Osteoblast (primary cell): Measurements from ENCODE around the gene IMPDH1. TPM values are rescaled to one million over a fixed set of nuclear protein-coding genes. Genes with fewer than 3 reads are reported as not detected.

ENCODE experiments used
- DNase-seq: peaks from one replicate; pipeline ENCODE4 v3.0.0; 2011; ENCODE audit warnings: low spot score, mixed read lengths; ENCODE audit not compliant: insufficient read length; ENCODE audit errors: missing footprints
- H2AFZ ChIP-seq: 2 replicates; pipeline ENCODE4 v1.6.0; 2011; ENCODE audit warnings: mild to moderate bottlenecking, low read length
- H3K27ac ChIP-seq: 2 replicates; pipeline ENCODE4 v1.5.1; 2011; ENCODE audit warnings: mild to moderate bottlenecking, low read depth, low read length, moderate library complexity
- H3K27me3 ChIP-seq: 2 replicates; pipeline ENCODE4 v1.6.0; 2012; ENCODE audit warnings: mild to moderate bottlenecking, control low read depth, inconsistent platforms, low read length, moderate library complexity; ENCODE audit not compliant: insufficient read depth
- H3K36me3 ChIP-seq: 2 replicates; pipeline ENCODE4 v1.5.1; 2011; ENCODE audit warnings: mild to moderate bottlenecking, low read length, control low read depth, moderate library complexity; ENCODE audit not compliant: insufficient read depth
- H3K4me1 ChIP-seq: 2 replicates; pipeline ENCODE4 v1.5.1; 2011; ENCODE audit warnings: mild to moderate bottlenecking, low read length, control low read depth, moderate library complexity; ENCODE audit not compliant: insufficient read depth
- H3K4me2 ChIP-seq: 2 replicates; pipeline ENCODE4 v1.6.0; 2011; ENCODE audit warnings: mild to moderate bottlenecking, low read length; ENCODE audit not compliant: insufficient read depth
- H3K4me3 ChIP-seq: fragments of 200-600 bp; sonication (generic); 3 replicates; pipeline ENCODE4 v1.5.1; 2012; ENCODE audit warnings: mild to moderate bottlenecking, low read length, inconsistent platforms; ENCODE audit not compliant: insufficient read depth
- H3K79me2 ChIP-seq: 2 replicates; pipeline ENCODE4 v1.6.0; 2012; ENCODE audit warnings: mild to moderate bottlenecking, low read length, control low read depth, inconsistent platforms; ENCODE audit not compliant: insufficient read depth
- H3K9me3 ChIP-seq: 2 replicates; pipeline ENCODE4 v1.5.1; 2011; ENCODE audit warnings: low read depth, low read length, control low read depth
- H4K20me1 ChIP-seq: 2 replicates; pipeline ENCODE4 v1.6.0; 2012; ENCODE audit warnings: mild to moderate bottlenecking, low read length, control low read depth; ENCODE audit not compliant: insufficient read depth
- total RNA-seq: library from RNA; depleted of rRNA; stranded (reverse); fragments of >200 nt; gene quantifications from 2 replicates; pipeline ENCODE4 v1.2.3, GENCODE V29; 2012
- TF ChIP-seq, protein P1 (sequence below): IDR thresholded peaks from 2 replicates; pipeline ENCODE4 v1.5.1; 2011; ENCODE audit warnings: mild to moderate bottlenecking, low read depth, low read length, moderate library complexity; ENCODE audit errors: extremely low read depth

Gene IMPDH1
- total RNA-seq, 1 donor = 35.8 TPM

DNA sequence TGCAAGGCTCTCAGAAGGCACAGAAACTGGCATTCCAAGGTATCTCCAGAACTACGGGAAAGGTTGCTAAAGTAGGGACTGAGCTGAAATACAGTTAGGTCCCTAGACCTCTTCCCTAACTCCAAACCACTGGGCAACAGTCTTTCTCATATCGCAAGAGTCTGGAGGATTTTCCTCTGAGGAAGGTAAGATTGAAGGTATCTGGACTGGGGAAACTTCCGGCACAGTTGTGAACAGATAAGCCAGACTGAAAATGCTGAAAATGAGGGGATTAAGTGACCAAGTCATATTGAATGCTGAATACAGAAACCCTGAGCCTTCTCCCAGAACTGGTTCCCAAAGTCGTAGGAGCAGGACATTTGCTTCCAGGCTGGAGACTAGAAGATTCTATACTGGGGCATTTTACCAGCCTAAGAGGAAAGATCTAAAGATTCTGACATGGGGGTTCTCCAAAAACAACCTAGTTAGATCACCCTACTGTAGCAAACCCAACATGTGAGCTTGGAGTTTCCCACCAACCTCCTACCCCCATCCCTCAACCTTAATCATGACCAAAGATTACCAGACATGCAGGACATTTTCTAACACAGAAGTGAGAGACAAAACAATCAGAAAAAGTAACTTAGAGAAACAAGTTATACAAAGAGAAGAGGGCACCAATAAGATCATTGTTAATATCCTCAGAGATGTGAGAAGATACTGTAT lies 45.5 kb downstream of the IMPDH1 start:
- TF ChIP-seq, protein P1, sequence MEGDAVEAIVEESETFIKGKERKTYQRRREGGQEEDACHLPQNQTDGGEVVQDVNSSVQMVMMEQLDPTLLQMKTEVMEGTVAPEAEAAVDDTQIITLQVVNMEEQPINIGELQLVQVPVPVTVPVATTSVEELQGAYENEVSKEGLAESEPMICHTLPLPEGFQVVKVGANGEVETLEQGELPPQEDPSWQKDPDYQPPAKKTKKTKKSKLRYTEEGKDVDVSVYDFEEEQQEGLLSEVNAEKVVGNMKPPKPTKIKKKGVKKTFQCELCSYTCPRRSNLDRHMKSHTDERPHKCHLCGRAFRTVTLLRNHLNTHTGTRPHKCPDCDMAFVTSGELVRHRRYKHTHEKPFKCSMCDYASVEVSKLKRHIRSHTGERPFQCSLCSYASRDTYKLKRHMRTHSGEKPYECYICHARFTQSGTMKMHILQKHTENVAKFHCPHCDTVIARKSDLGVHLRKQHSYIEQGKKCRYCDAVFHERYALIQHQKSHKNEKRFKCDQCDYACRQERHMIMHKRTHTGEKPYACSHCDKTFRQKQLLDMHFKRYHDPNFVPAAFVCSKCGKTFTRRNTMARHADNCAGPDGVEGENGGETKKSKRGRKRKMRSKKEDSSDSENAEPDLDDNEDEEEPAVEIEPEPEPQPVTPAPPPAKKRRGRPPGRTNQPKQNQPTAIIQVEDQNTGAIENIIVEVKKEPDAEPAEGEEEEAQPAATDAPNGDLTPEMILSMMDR = no peak
- H3K4me2 ChIP-seq = no peak overlapping the region

DNA sequence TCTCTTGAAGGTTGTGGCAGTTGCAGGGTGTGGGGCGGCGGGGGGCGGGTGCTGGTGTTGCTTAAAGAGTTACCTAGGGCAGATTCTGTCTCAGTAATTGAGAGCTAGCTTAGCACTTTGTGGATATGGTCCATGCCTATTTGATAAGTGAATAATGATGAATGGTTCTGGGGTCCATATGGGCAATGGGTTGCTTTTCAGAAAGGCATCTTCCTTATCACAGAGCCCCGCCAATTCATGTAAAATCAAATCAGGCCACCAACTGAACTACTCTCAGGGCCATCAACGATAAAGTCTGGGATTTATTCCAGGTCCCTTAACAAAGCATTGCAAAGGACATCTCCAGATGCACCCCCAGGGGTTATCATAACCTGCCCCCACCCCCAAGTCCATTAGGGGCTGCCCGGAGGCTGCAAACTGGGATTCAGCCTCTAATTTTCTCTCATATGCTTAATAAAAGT lies 46.5 kb downstream of the IMPDH1 start:
- DNase-seq = no peak

More for the DNA sequence above, 45.5 kb downstream of the IMPDH1 start:
- no peaks in the 10 kb centered on the region for H3K9me3 ChIP-seq
- no peaks in the 10 kb centered on the region for H4K20me1 ChIP-seq
- H3K4me3 ChIP-seq = no peak overlapping the region
- no peak for DNase-seq
- no peak overlapping the region for H3K27ac ChIP-seq
- no peak overlapping the region for H2AFZ ChIP-seq
- no peaks in the 10 kb centered on the region for H3K36me3 ChIP-seq
- H3K79me2 ChIP-seq = no peaks in the 10 kb centered on the region
- H3K27me3 ChIP-seq = peaks cover 81% of the 10 kb centered on the region
- H3K4me1 ChIP-seq = peaks cover 5% of the 10 kb centered on the region

DNA sequence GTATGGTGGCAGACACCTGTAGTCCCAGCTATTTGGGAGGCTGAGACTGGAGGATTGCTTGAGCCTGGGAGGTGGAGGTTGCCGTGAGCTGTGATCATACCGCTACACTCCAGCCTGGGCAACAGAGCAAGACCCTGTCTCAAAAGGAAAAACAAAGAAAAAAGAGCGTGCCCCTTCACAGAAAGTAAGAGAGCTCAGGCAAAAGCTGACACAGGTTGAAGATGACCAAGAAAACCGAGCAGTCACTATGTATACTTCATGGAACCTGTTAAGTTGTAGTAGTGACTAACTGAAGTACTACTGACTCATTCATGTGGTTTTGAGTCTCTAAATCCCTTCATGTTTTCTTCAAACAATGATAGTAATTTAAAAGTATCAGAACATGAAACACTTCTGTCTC lies 47.1 kb downstream of the IMPDH1 start:
- Histone ChIP-seq H3K4me2 (no peak overlapping the region), H3K4me3 (no peak overlapping the region), H3K36me3 (no peaks in the 10 kb centered on the region), H2AFZ (no peak overlapping the region), H3K9me3 (no peaks in the 10 kb centered on the region), H4K20me1 (no peaks in the 10 kb centered on the region), H3K4me1 (peaks cover 5% of the 10 kb centered on the region), H3K79me2 (no peaks in the 10 kb centered on the region), H3K27ac (no peak overlapping the region), H3K27me3 (peaks cover 94% of the 10 kb centered on the region)
- DNase-seq = peak; percentile 96
- TF ChIP-seq, protein P1 = no peak

More for the DNA sequence above, 46.5 kb downstream of the IMPDH1 start:
- TF ChIP-seq, protein P1 = no peak
- no peaks in the 10 kb centered on the region for H3K36me3 ChIP-seq
- no peak overlapping the region for H3K4me2 ChIP-seq
- H3K4me3 ChIP-seq = no peak overlapping the region
- H3K27me3 ChIP-seq = peaks cover 89% of the 10 kb centered on the region
- no peaks in the 10 kb centered on the region for H4K20me1 ChIP-seq
- no peak overlapping the region for H2AFZ ChIP-seq
- no peak overlapping the region for H3K27ac ChIP-seq
- H3K4me1 ChIP-seq = peaks cover 5% of the 10 kb centered on the region
- H3K79me2 ChIP-seq = no peaks in the 10 kb centered on the region
- no peaks in the 10 kb centered on the region for H3K9me3 ChIP-seq

DNA sequence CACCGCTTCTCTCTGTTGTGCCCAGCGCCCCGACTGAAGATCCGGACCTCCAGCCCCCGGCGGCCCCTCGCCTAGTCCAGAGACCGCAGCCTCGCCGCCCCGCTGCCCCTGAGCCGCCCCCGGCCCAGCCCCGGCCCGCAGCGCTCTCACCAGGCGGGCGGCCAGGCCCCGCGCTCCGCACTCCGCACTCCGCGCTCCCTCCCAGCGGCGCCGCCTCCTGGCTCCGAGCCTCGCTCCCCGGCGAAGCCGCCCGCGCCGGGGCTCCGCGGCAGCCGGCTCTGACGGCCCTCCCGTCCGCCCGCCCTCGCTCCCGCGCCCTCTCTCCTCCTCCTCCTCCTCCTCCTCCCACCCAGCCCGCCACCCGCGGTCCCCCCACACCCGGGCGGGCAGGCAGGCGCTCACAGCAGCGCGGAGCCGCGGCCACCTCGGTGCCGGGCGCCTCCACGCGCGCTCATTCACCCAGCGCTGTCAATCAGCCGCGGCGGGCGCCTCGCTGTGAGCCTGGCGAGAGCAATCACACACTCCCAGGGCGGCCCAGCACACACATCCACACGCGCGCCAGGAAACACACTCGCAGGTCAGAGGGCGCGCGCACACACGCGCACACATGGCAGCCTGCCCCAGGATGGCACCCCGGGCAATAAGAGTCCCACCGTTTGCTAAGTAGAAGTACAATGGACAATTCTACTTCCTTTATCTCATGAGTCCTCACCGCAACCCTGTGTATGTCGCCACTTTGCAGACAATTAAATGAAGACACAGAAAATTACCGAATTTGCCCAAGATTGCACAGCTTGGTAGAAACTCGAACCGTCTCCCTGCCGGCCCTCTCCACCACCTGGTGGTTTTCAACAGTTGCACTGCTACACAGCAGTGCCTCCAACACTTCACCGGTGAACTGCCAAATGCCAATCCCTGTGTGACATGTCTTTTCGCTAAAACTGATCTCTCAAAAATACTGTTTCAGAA lies 48.1 kb downstream of the IMPDH1 start, which contains the start of gene PRRT4:
Gene PRRT4 (minus strand): TSS at position 280 of the 969 bp plus-strand sequence.
- Histone ChIP-seq H3K27ac (no peak within 1 kb of the TSS), H3K27me3 (peaks cover 89% of the 10 kb centered on the region), H3K4me2 (peak within 1 kb of the TSS; percentile 70), H4K20me1 (no peaks in the 10 kb centered on the region), H3K4me1 (peaks cover 5% of the 10 kb centered on the region), H2AFZ (no peak within 1 kb of the TSS), H3K36me3 (no peaks in the 10 kb centered on the region), H3K79me2 (no peaks in the 10 kb centered on the region), H3K9me3 (no peaks in the 10 kb centered on the region), H3K4me3 (peak within 1 kb of the TSS; percentile 60)
- DNase-seq = peak; percentile 92
- TF ChIP-seq, protein P1 = no peak
